ENCODE measurements around the gene FHOD3.

FHOD3 gene

GRCh38 chr18:36650266-36650665, 352.8 kb downstream of the FHOD3 start:
- H3K4me1 ChIP-seq (ENCODE audit: control insufficient read depth, insufficient read depth, low read length, poor library complexity, severe bottlenecking): no peaks in the 10 kb centered on the region
- DNase-seq: no peak
- no peak overlapping the region for H3K27ac ChIP-seq (ENCODE audit: insufficient read depth, low read length, poor library complexity, severe bottlenecking)
- no peaks in the 10 kb centered on the region for H3K9me3 ChIP-seq (ENCODE audit: control insufficient read depth, low read length)
- H3K36me3 ChIP-seq (ENCODE audit: control insufficient read depth, insufficient read depth, low read length): no peaks in the 10 kb centered on the region
- no peak overlapping the region for H3K4me3 ChIP-seq (ENCODE audit: insufficient read depth, low read depth, low read length, poor library complexity, severe bottlenecking)
- no peaks in the 10 kb centered on the region for H3K27me3 ChIP-seq (replicated peaks; ENCODE audit: control insufficient read depth, insufficient read depth, low read length, poor library complexity, severe bottlenecking)

DNA sequence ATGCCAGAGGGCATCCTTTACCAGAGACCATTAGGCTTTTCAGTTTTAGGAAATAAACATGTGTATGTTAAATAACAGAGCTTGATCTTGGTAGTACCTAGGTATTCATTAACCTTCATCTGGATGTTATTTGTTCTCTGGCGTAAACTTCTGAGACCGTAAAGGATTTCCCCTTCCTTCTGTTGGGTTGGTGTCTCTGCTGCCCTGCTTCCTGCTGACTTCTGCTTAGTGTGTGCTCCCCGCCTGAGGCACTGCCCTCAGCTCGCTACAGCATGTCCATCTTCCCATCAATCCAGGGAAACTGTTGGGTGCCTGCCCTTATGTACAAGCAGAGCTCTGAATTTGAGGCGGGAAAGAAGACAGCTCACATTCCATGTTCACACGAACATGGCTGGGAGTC, 353.4 kb downstream of the FHOD3 start:
- no peaks in the 10 kb centered on the region for H3K36me3 ChIP-seq (ENCODE audit: control insufficient read depth, insufficient read depth, low read length)
- no peaks in the 10 kb centered on the region for H3K4me1 ChIP-seq (ENCODE audit: control insufficient read depth, insufficient read depth, low read length, poor library complexity, severe bottlenecking)
- no peaks in the 10 kb centered on the region for H3K27me3 ChIP-seq (replicated peaks; ENCODE audit: control insufficient read depth, insufficient read depth, low read length, poor library complexity, severe bottlenecking)
- DNase-seq: no peak
- H3K27ac ChIP-seq (ENCODE audit: insufficient read depth, low read length, poor library complexity, severe bottlenecking): no peak overlapping the region
- H3K9me3 ChIP-seq (ENCODE audit: control insufficient read depth, low read length): no peaks in the 10 kb centered on the region
- H3K4me3 ChIP-seq (ENCODE audit: insufficient read depth, low read depth, low read length, poor library complexity, severe bottlenecking): no peak overlapping the region

- H3K27ac ChIP-seq (ENCODE audit: insufficient read depth, low read length, poor library complexity, severe bottlenecking): no peak overlapping the region
- no peak for DNase-seq
- no peaks in the 10 kb centered on the region for H3K9me3 ChIP-seq (ENCODE audit: control insufficient read depth, low read length)
- no peak overlapping the region for H3K4me3 ChIP-seq (ENCODE audit: insufficient read depth, low read depth, low read length, poor library complexity, severe bottlenecking)
- no peaks in the 10 kb centered on the region for H3K27me3 ChIP-seq (replicated peaks; ENCODE audit: control insufficient read depth, insufficient read depth, low read length, poor library complexity, severe bottlenecking)
- no peaks in the 10 kb centered on the region for H3K4me1 ChIP-seq (ENCODE audit: control insufficient read depth, insufficient read depth, low read length, poor library complexity, severe bottlenecking)
- no peaks in the 10 kb centered on the region for H3K36me3 ChIP-seq (ENCODE audit: control insufficient read depth, insufficient read depth, low read length)
These were observed 355.0 kb downstream of the FHOD3 start for GRCh38 chr18:36652503-36652902.

- Histone ChIP-seq H3K27me3 (replicated peaks; ENCODE audit: control insufficient read depth, insufficient read depth, low read length, poor library complexity, severe bottlenecking) (no peaks in the 10 kb centered on the region), H3K4me3 (ENCODE audit: insufficient read depth, low read depth, low read length, poor library complexity, severe bottlenecking) (no peak overlapping the region), H3K27ac (ENCODE audit: insufficient read depth, low read length, poor library complexity, severe bottlenecking) (no peak overlapping the region), H3K4me1 (ENCODE audit: control insufficient read depth, insufficient read depth, low read length, poor library complexity, severe bottlenecking) (no peaks in the 10 kb centered on the region), H3K36me3 (ENCODE audit: control insufficient read depth, insufficient read depth, low read length) (no peaks in the 10 kb centered on the region), H3K9me3 (ENCODE audit: control insufficient read depth, low read length) (no peaks in the 10 kb centered on the region)
- DNase-seq: no peak
These were observed 355.8 kb downstream of the FHOD3 start for GRCh38 chr18:36653141-36653869.

GRCh38 chr18:36653870-36654269, 356.4 kb downstream of the FHOD3 start:
- H3K27ac ChIP-seq (ENCODE audit: insufficient read depth, low read length, poor library complexity, severe bottlenecking): no peak overlapping the region
- H3K9me3 ChIP-seq (ENCODE audit: control insufficient read depth, low read length): no peaks in the 10 kb centered on the region
- no peaks in the 10 kb centered on the region for H3K36me3 ChIP-seq (ENCODE audit: control insufficient read depth, insufficient read depth, low read length)
- H3K4me1 ChIP-seq (ENCODE audit: control insufficient read depth, insufficient read depth, low read length, poor library complexity, severe bottlenecking): no peaks in the 10 kb centered on the region
- H3K27me3 ChIP-seq (replicated peaks; ENCODE audit: control insufficient read depth, insufficient read depth, low read length, poor library complexity, severe bottlenecking): no peaks in the 10 kb centered on the region
- DNase-seq: no peak
- no peak overlapping the region for H3K4me3 ChIP-seq (ENCODE audit: insufficient read depth, low read depth, low read length, poor library complexity, severe bottlenecking)

DNA sequence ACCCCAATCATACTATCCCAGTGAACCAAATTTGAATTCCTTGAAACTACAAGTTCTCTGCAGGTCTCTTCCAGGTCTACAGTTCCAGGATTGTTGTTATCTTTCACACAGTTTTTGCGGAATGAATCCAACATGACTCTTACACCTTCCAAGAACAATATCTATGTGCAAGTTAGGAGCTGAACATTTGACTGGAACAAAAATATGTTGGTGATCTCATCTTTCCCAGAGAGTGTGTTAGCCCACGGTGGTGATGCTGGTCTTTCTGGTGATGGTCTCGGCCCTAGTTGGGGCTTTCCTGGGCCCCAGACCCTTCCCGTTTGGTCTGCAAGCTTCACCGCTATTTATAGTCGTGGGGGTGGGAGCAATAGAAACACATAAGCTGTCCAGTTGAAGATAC, 357.6 kb downstream of the FHOD3 start:
- Histone ChIP-seq H3K4me3 (ENCODE audit: insufficient read depth, low read depth, low read length, poor library complexity, severe bottlenecking) (no peak overlapping the region), H3K9me3 (ENCODE audit: control insufficient read depth, low read length) (no peaks in the 10 kb centered on the region), H3K27me3 (replicated peaks; ENCODE audit: control insufficient read depth, insufficient read depth, low read length, poor library complexity, severe bottlenecking) (no peaks in the 10 kb centered on the region), H3K36me3 (ENCODE audit: control insufficient read depth, insufficient read depth, low read length) (no peaks in the 10 kb centered on the region), H3K4me1 (ENCODE audit: control insufficient read depth, insufficient read depth, low read length, poor library complexity, severe bottlenecking) (no peaks in the 10 kb centered on the region), H3K27ac (ENCODE audit: insufficient read depth, low read length, poor library complexity, severe bottlenecking) (no peak overlapping the region)
- no peak for DNase-seq

- Histone ChIP-seq H3K27me3 (replicated peaks; ENCODE audit: control insufficient read depth, insufficient read depth, low read length, poor library complexity, severe bottlenecking) (no peaks in the 10 kb centered on the region), H3K4me1 (ENCODE audit: control insufficient read depth, insufficient read depth, low read length, poor library complexity, severe bottlenecking) (no peaks in the 10 kb centered on the region), H3K27ac (ENCODE audit: insufficient read depth, low read length, poor library complexity, severe bottlenecking) (no peak overlapping the region), H3K4me3 (ENCODE audit: insufficient read depth, low read depth, low read length, poor library complexity, severe bottlenecking) (no peak overlapping the region), H3K9me3 (ENCODE audit: control insufficient read depth, low read length) (no peaks in the 10 kb centered on the region), H3K36me3 (ENCODE audit: control insufficient read depth, insufficient read depth, low read length) (no peaks in the 10 kb centered on the region)
- DNase-seq: no peak
These were observed 358.4 kb downstream of the FHOD3 start for GRCh38 chr18:36655930-36656329.

- Histone ChIP-seq H3K27me3 (replicated peaks; ENCODE audit: control insufficient read depth, insufficient read depth, low read length, poor library complexity, severe bottlenecking) (no peaks in the 10 kb centered on the region), H3K4me3 (ENCODE audit: insufficient read depth, low read depth, low read length, poor library complexity, severe bottlenecking) (no peak overlapping the region), H3K36me3 (ENCODE audit: control insufficient read depth, insufficient read depth, low read length) (no peaks in the 10 kb centered on the region), H3K4me1 (ENCODE audit: control insufficient read depth, insufficient read depth, low read length, poor library complexity, severe bottlenecking) (no peaks in the 10 kb centered on the region), H3K27ac (ENCODE audit: insufficient read depth, low read length, poor library complexity, severe bottlenecking) (no peak overlapping the region), H3K9me3 (ENCODE audit: control insufficient read depth, low read length) (no peaks in the 10 kb centered on the region)
- no peak for DNase-seq
These were observed 361.1 kb downstream of the FHOD3 start for GRCh38 chr18:36658611-36659010.

- H3K4me1 ChIP-seq (ENCODE audit: control insufficient read depth, insufficient read depth, low read length, poor library complexity, severe bottlenecking): no peaks in the 10 kb centered on the region
- no peak overlapping the region for H3K27ac ChIP-seq (ENCODE audit: insufficient read depth, low read length, poor library complexity, severe bottlenecking)
- no peaks in the 10 kb centered on the region for H3K27me3 ChIP-seq (replicated peaks; ENCODE audit: control insufficient read depth, insufficient read depth, low read length, poor library complexity, severe bottlenecking)
- no peaks in the 10 kb centered on the region for H3K9me3 ChIP-seq (ENCODE audit: control insufficient read depth, low read length)
- no peak overlapping the region for H3K4me3 ChIP-seq (ENCODE audit: insufficient read depth, low read depth, low read length, poor library complexity, severe bottlenecking)
- no peaks in the 10 kb centered on the region for H3K36me3 ChIP-seq (ENCODE audit: control insufficient read depth, insufficient read depth, low read length)
- DNase-seq: no peak
These were observed 362.8 kb downstream of the FHOD3 start for GRCh38 chr18:36660311-36660710.

- H3K27me3 ChIP-seq (replicated peaks; ENCODE audit: control insufficient read depth, insufficient read depth, low read length, poor library complexity, severe bottlenecking): no peaks in the 10 kb centered on the region
- H3K4me1 ChIP-seq (ENCODE audit: control insufficient read depth, insufficient read depth, low read length, poor library complexity, severe bottlenecking): no peaks in the 10 kb centered on the region
- H3K9me3 ChIP-seq (ENCODE audit: control insufficient read depth, low read length): no peaks in the 10 kb centered on the region
- H3K36me3 ChIP-seq (ENCODE audit: control insufficient read depth, insufficient read depth, low read length): no peaks in the 10 kb centered on the region
- H3K4me3 ChIP-seq (ENCODE audit: insufficient read depth, low read depth, low read length, poor library complexity, severe bottlenecking): no peak overlapping the region
- no peak for DNase-seq
- no peak overlapping the region for H3K27ac ChIP-seq (ENCODE audit: insufficient read depth, low read length, poor library complexity, severe bottlenecking)
These were observed 364.5 kb downstream of the FHOD3 start for GRCh38 chr18:36661999-36662398.
